Fibroblast of villous mesenchyme (primary cell): ENCODE results near the gene EML6. TPM values are rescaled to one million over a fixed set of nuclear protein-coding genes. Genes with fewer than 3 reads are reported as not detected.

ENCODE experiments used
- DNase-seq: peaks from one replicate; pipeline ENCODE4 v3.0.0-alpha.2; 2010; ENCODE audit warnings: low read depth
- H3K4me3 ChIP-seq: 2 replicates; pipeline ENCODE4 v1.5.1; 2011; ENCODE audit warnings: low read depth, mild to moderate bottlenecking, low read length
- total RNA-seq: library from RNA; depleted of rRNA; stranded (reverse); fragments of >200 nt; gene quantifications from 2 replicates; pipeline ENCODE4 v1.2.3, GENCODE V29; 2012
- TF ChIP-seq, protein P1 (sequence below): IDR thresholded peaks from 2 replicates; pipeline ENCODE4 v1.5.1; 2012; ENCODE audit warnings: low read depth, mild to moderate bottlenecking, low read length; ENCODE audit not compliant: insufficient read depth

The EML6 gene
- total RNA-seq, result 0.32 and 1.3 TPM in 2 replicates

DNA sequence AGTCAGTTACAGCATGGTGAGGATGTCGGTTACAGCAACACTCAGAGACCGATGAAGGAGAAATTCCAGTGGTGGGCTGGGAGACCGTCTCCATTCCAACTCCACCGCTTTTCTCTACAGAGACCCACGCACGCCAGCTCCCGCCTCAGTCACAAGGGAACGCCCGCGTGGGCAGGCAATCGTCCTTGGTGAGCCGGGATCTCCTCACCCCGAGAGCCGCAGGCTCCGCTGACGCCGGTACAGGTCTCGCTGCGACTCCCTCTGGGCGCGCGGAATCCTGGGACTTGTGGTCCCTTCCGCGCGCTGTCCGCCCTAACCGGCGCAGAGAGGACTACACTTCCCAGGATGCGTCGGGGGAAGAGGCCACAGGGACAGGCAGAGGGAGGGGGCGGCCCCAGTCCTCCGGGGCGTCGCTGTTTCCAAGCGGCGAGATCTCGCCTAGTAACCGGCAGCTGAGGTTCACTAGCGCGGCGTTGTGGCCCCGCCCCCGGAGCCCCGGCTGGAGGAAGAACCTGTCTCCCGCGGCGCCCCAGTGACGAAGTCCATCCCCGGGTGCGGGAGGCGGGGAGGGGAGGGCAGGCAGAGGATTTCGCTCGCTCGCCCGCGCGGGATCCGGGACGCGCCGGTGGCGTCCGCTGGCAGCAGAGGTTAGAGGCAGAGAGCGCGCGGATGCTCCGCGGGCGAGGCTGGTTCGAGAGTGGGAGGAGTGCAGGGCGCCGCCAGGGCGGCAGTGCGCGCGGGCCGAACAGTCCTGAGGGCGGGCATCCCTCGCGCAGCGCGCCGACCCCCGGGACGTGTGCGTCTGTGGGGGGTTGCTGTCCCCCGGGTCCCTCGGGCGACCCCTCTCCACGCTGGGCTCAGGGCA is at the start of gene EML6:
EML6 (plus strand) TSS at position 532 of the 865 bp plus-strand sequence. CDS start 1,400 bp downstream, outside the sequence.
- peak; percentile 98 for DNase-seq
- TF ChIP-seq, protein P1, sequence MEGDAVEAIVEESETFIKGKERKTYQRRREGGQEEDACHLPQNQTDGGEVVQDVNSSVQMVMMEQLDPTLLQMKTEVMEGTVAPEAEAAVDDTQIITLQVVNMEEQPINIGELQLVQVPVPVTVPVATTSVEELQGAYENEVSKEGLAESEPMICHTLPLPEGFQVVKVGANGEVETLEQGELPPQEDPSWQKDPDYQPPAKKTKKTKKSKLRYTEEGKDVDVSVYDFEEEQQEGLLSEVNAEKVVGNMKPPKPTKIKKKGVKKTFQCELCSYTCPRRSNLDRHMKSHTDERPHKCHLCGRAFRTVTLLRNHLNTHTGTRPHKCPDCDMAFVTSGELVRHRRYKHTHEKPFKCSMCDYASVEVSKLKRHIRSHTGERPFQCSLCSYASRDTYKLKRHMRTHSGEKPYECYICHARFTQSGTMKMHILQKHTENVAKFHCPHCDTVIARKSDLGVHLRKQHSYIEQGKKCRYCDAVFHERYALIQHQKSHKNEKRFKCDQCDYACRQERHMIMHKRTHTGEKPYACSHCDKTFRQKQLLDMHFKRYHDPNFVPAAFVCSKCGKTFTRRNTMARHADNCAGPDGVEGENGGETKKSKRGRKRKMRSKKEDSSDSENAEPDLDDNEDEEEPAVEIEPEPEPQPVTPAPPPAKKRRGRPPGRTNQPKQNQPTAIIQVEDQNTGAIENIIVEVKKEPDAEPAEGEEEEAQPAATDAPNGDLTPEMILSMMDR, result peak; percentile 32
- peak within 1 kb of the TSS; percentile 81 for H3K4me3 ChIP-seq

DNA sequence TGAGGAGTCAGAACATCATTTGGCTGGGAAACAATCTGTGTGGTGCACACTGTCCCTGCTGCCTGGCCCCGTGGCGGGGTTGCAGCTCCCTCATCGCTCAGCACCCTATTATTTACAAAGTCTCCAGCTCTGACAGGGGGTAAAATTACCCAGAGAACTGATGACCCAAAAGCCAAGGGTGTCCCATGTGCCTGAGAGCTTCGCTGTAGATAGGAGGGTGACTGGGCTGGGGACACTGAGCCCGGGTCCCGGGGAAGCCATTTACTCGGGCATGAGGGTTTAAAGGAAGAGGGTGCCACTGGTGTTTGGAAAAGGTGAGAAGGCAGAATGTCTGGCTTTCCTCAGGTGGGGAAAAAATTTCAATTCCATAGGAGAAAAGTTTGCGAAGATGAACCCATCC is 48.2 kb upstream of the EML6 start:
- H3K4me3 ChIP-seq, result no peak overlapping the region
- DNase-seq, result no peak
- TF ChIP-seq, protein P1, result no peak

DNA sequence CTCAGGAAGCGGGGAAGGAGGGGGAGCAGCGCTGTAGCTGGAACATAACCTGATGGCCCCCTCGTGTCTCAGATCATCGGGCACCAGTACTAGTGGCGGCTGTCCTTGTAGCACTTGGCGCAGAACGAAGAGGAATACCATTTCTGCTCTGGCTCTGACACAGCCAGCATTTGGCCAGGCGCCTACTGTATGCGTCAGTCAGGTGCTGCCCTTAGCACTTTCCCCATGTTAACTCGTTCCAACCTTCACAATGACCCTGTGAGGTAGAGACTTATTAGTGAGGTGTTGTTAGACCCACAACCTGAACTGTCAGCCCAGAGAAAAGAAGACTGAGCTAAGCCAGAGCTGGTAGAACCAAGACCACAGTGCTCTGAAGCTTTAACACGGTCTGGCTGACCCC is 47.7 kb upstream of the EML6 start:
- DNase-seq, result no peak
- TF ChIP-seq, protein P1, result no peak
- no peak overlapping the region for H3K4me3 ChIP-seq

DNA sequence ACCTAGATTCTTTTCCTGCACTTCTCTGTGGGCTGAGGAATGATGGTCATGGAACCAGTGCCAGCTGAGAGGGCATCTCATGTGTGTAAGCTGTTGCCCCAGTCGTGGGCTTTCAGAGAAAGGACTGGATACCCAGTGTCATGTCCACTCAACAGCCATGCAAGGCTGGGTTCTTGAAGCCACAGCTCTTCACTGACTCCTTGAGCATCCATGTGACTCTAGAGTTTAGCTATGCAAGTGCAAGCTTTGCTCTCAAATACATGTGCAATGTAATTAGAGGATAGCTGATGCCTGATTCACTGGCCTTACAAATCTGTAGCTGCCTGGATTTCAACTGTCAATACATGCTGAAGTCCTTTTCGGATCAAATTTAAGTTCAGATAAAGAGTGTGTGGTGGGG is 46.8 kb upstream of the EML6 start:
- no peak for DNase-seq
- H3K4me3 ChIP-seq, result no peak overlapping the region
- TF ChIP-seq, protein P1, result no peak

DNA sequence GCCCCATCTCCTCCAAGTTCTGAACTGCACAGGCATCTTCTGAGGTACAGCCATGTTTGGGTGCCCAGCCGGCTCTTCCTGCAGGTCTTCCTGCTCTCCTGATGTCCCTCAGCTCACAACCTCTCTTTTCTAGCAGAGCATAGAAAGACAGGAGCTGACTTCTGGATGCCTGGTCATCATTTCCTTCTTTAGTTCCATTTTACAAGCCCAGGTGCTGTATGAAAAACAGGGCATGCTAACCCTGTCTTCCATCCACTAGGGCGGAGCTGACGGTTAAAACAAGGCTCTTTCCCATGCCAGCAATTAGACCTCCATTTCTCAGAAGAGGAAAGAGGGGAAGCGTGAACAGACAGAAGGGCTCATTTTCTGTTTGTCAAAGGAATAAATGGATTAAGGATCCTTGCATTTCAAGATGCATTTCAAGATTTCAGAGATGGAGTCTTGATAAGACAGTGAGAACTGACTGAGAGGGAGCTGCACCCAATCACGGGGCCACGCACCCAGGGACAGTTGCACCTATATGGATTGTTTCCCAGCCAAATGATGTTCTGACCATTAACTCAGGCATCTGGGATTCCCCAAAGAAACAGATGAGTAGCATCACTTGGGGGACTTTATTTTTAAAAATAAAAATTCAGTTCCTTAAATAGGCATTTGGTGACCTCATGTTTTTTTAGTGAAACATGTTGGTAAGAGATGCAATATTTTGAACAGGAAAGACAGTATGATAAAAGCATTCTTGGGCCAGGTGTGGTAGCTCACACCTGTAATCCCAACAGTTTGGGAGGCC is 45.8 kb upstream of the EML6 start:
- no peak for DNase-seq
- TF ChIP-seq, protein P1, result no peak
- H3K4me3 ChIP-seq, result no peak overlapping the region

DNA sequence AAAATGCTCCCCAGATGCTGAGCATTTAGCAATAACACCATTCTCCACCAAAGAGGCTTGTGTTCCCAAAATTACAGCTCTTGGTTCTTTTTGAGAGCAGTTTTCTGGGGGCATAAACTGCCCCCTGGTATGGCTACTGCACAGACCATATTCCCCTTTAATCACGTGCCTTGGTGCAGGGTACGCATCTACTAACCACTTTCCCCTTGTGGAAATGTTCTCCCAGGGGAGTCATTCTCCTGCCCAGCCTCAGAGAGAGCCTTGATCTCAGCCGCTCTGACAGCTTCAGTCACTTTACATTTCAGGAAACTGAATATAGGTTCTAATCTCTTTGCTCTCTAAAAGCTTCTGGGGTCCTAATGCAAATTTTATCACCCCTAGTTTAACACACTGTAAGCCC is 44.7 kb upstream of the EML6 start:
- TF ChIP-seq, protein P1, result no peak
- DNase-seq, result no peak

More for the DNA sequence above, 44.7 kb upstream of the EML6 start:
- no peak overlapping the region for H3K4me3 ChIP-seq
